Measurements from ENCODE around the gene POLD3.

Gene POLD3

GRCh38 chr11:74592441-74593362 lies at the start of gene POLD3:
Gene POLD3, plus strand, starts transcription at chr11:74592582. Its CDS starts 77 bp downstream, at chr11:74592659.
- peak; percentile 98 for DNase-seq

DNA sequence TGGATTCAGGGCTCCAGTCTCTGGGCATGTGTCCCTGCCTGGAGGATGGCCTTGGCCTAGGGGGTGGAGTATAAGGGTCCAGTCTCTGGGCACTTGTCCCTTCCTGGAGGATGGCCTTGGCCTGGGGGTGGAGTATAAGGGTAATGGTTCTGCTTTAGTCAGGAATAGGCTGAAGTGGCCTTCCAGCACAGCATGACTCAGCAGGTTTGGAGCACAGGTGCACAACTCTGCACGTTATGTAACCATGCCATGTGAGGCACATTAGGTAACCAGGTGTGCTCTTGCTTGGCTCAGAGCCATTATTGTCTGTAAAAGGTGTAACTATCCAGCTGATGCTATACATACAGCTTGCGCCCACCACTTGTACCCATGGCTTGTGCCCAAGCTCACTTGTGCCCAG lies 48.4 kb upstream of the POLD3 start:
- DNase-seq: peak; percentile 26

DNA sequence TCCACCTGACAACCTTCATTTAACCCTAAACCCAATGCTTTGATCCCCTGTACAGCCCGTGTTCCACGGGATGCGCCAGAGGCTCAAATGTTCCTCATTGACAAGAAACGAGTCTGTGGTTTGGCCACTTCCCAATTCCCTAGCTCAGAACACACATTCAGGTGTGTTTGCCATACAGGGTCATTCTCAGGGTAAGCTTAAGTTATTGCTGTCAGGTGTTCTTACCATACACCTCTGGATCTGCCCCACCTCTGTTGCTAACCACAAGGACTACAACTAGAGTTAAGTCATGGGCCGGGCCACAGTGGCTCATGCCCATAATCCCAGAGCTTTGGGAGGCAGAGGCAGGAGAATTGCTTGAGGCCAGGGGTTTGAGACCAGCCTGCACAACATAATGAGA lies 45.6 kb upstream of the POLD3 start:
- DNase-seq: no peak

DNA sequence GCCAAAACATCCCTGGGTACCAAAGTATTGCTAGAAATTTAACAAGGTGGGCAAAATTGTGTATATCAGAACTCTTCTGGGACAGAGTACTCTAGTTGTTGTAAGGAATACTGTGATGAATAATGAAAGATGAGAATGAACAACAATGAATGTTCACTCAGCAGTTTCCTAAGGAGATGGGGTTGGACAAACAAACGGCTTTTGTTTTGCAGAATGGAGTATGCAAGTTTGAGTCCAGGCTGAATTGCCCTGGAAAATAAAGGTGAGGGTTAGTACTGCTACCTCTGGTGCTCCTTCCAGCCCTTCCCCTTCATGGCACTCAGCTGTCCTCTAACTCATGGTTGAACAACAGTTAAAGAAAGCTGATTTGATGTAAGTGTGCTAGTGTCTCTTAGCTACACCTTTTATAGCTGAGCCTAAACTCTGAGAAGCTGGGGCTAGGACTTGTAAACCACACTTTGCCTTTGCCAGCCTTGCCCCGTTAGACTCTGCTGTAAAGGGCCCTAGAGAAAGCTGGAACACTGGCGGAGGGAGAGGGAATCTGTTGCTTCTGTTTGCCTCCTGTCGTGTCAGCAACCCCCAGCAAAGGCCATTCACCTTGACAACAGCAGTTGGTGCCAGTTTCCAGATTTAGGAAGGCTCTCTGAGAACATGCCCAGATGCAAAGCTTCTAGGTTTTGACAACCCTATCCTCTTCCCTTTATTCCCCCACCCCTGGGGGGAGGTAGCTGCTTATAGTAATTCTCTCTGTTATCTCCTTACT lies 41.2 kb upstream of the POLD3 start:
- DNase-seq: no peak

DNA sequence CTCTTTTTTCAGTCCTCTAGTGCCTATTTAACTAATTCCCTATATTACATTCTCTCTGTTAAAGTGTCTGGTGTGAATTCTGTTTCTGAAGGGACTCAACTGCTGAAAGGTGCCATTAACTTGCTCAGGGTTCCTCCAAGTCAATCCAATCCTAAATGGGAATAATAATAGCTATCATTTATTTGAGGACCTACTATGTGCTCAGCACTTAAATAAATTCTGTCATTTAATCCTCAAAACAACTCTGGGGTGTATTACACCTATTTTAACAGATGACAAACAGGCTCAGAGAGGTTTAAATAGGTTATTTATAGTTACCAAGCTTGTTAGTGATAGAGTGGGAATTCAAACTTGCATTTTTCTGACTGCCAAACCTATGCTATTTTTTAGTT lies 40.6 kb upstream of the POLD3 start:
- no peak for DNase-seq

- DNase-seq: no peak
These were observed 34.9 kb upstream of the POLD3 start for GRCh38 chr11:74557526-74557925.

DNA sequence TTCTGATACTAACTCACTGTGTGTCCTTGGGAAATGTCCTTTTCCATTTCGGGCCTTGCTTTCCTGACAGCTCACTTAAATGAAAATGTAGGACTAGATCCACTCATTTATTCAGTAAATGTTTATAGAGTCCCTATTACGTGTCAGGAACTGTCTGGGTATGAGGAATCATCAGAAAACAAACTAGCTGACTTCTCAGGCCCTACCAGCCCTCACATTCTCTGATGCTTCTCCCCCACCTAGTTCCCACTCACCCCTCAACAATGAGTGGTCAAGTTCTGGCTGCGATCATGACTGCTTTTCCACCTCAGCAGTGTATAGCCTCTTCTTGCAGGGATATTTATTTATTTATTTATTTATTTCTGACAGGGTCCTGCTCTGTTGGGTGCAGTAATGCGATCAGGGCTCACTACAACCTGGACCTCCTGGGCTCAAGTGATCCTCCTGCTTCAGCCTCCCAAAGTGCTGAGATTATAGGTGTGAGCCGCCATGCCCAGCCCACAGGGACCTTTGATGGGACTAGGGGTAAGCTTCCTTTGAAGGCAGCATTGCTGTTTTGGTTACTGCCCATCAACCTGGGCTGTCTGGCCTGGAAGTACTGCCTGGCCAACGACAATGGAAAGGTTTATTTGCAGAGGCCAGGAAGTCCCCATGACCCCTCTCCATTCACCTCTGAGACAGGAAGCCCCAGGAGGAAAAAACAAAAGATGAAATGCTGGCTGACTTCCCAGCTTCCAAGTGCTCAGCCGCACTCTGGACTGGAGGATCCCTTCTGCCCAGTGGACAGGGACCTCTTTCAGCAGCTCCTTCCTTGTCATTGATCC lies 33.1 kb upstream of the POLD3 start:
- peak; percentile 73 for DNase-seq

GRCh38 chr11:74559934-74560309 lies 32.5 kb upstream of the POLD3 start:
- DNase-seq: no peak

GRCh38 chr11:74566146-74566960 lies 26.0 kb upstream of the POLD3 start:
- DNase-seq: no peak

DNA sequence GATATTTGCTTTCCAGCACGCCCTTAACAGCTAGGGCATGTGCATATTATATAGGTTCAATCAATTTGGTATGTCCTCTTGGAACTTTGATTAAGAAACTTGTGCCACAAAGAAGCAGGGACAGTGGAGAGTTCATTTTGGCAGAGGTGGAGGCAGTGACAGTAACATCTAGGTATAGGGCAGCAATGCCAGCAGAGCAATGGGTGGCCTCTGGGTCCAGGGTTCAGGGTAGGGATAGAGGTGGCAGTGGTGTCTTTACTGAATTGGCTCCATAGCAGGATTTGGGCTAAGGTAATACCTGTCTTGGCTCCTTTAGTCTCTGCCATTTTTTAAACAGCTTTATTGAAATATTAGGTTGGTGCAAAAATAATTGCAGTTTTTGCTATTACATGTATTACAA lies 24.4 kb upstream of the POLD3 start:
- no peak for DNase-seq

- peak; percentile 75 for DNase-seq
These were observed 21.9 kb upstream of the POLD3 start for GRCh38 chr11:74570266-74571061.

GRCh38 chr11:74571062-74571399 lies 21.4 kb upstream of the POLD3 start:
- no peak for DNase-seq

GRCh38 chr11:74572349-74572748 lies 20.0 kb upstream of the POLD3 start:
- DNase-seq: no peak

DNA sequence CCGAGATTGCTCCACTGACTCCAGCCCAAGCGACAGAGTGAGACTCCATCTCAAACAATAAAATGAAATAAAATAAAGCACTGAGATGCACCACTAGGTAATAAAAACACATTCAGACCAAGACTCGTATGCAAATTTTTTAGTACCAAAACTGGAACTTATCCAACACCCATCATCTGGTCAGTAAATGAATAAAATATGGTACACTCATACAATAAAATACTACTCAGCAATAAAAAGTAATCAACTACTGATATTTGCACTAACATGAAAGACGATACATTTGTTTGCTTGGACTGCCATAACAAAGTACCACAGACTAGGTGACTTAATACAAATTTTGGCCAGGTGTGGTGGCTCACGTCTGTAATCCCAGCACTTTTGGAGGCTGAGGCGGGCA lies 17.8 kb upstream of the POLD3 start:
- no peak for DNase-seq

- DNase-seq: no peak
These were observed 16.4 kb upstream of the POLD3 start for GRCh38 chr11:74575999-74576398.

- DNase-seq: no peak
These were observed 15.2 kb upstream of the POLD3 start for GRCh38 chr11:74577181-74577580.

GRCh38 chr11:74577624-74578396 lies 14.6 kb upstream of the POLD3 start:
- DNase-seq: peak; percentile 95

- no peak for DNase-seq
These were observed 12.7 kb upstream of the POLD3 start for GRCh38 chr11:74579577-74580270.

GRCh38 chr11:74581954-74582547 lies 10.3 kb upstream of the POLD3 start:
- DNase-seq: no peak
